OCI-LY7 (cell line): ENCODE results near the gene CNTNAP5. TPM values are rescaled to one million over a fixed set of nuclear protein-coding genes. Genes with fewer than 3 reads are reported as not detected.

Experiments used
- BruUV-seq: library from RNA; stranded (reverse); fragments of 400-500 nt; replicated peaks from 2 replicates; lab custom pipeline; 2021; lab: Mats Ljungman, UMichigan
- CTCF ChIA-PET: fragments of 300-600 bp; sonication (Branson Sonifier 250); formaldehyde crosslinking; loops from one replicate; lab custom pipeline; 2022; ENCODE audit warnings: antibody characterized with exemption; ENCODE audit not compliant: unreplicated experiment; lab: Charles Lee
- POLR2A ChIA-PET: fragments of 300-600 bp; sonication (Branson Sonifier 250); formaldehyde crosslinking; loops from one replicate; lab custom pipeline; 2022; ENCODE audit warnings: antibody characterized with exemption; lab: Charles Lee
- DNase-seq: peaks from one replicate; pipeline ENCODE4 v3.0.0-alpha.2; 2015; ENCODE audit warnings: low spot score
- H2AFZ ChIP-seq: fragments of 200-600 bp; sonication (generic), shearing (Covaris generic); 2 replicates; pipeline ENCODE4 v1.6.1; 2014; ENCODE audit warnings: mild to moderate bottlenecking, antibody characterized with exemption, low read length, moderate library complexity
- H3K27ac ChIP-seq: fragments of 200-600 bp; sonication (generic); 2 replicates; pipeline ENCODE4 v1.5.1; 2014; ENCODE audit warnings: mixed run types, low read depth, mild to moderate bottlenecking, moderate library complexity, low read length, inconsistent platforms; ENCODE audit not compliant: poor library complexity, severe bottlenecking
- H3K36me3 ChIP-seq: fragments of 200-600 bp; sonication (generic); 2 replicates; pipeline ENCODE4 v1.6.1; 2014; ENCODE audit warnings: mild to moderate bottlenecking, antibody characterized with exemption, low read length, moderate library complexity, mixed read lengths; ENCODE audit not compliant: insufficient read depth
- H3K4me1 ChIP-seq: fragments of 200-600 bp; sonication (generic); 2 replicates; pipeline ENCODE4 v1.5.1; 2014; ENCODE audit warnings: mild to moderate bottlenecking, low read length; ENCODE audit not compliant: insufficient read depth, poor library complexity, severe bottlenecking
- H3K4me2 ChIP-seq: fragments of 200-600 bp; sonication (generic); 2 replicates; pipeline ENCODE4 v1.6.1; 2014; ENCODE audit warnings: mild to moderate bottlenecking, low read length
- H3K4me3 ChIP-seq: fragments of 200-600 bp; sonication (generic); 2 replicates; pipeline ENCODE4 v1.5.1; 2014; ENCODE audit warnings: mild to moderate bottlenecking, low read depth, low read length; ENCODE audit not compliant: poor library complexity, severe bottlenecking
- H3K79me2 ChIP-seq: fragments of 200-600 bp; sonication (generic); 2 replicates; pipeline ENCODE4 v1.6.1; 2016; ENCODE audit warnings: low read depth, mild to moderate bottlenecking, low read length, moderate library complexity, mixed read lengths; ENCODE audit not compliant: insufficient read depth
- H3K9me2 ChIP-seq: fragments of 200-600 bp; sonication (generic); 2 replicates; pipeline ENCODE4 v1.6.1; 2016; ENCODE audit warnings: mild to moderate bottlenecking, low read length, mixed read lengths; ENCODE audit not compliant: insufficient read depth
- H3K9me3 ChIP-seq: fragments of 200-600 bp; sonication (generic); 2 replicates; pipeline ENCODE4 v1.6.1; 2014; ENCODE audit warnings: mild to moderate bottlenecking, mixed run types, low read length, mixed read lengths
- H4K20me1 ChIP-seq: fragments of 200-600 bp; sonication (generic); 2 replicates; pipeline ENCODE4 v1.6.1; 2014; ENCODE audit warnings: mild to moderate bottlenecking, antibody characterized with exemption, low read length, moderate library complexity, mixed read lengths; ENCODE audit not compliant: insufficient read depth
- CTCF ChIP-seq: fragments of 200-600 bp; sonication (generic); conservative IDR thresholded peaks from 2 replicates; pipeline ENCODE4 v1.5.1; 2014; ENCODE audit warnings: mild to moderate bottlenecking, antibody characterized with exemption, low read length, moderate library complexity, mixed read lengths
- EZH2phosphoT487 ChIP-seq: fragments of 200-600 bp; sonication (generic); IDR thresholded peaks from 2 replicates; pipeline ENCODE4 v1.6.1; 2018; ENCODE audit warnings: low read depth, borderline replicate concordance, mild to moderate bottlenecking, mixed run types, antibody characterized with exemption, low read length, moderate library complexity, mixed read lengths
- intact Hi-C: fragments of 100-400 bp; cut with micrococcal nuclease; formaldehyde crosslinking; loops from one replicate; pipeline ENCODE4 v1.10.0; 2022; ENCODE audit not compliant: unreplicated experiment
- total RNA-seq, 2 experiments: library from RNA; depleted of rRNA in 1 of 2; stranded (reverse); fragments of >200 nt in 1 of 2; shearing (Covaris generic) in 1 of 2; gene quantifications; 2 replicates each; pipeline ENCODE4 v1.2.3, GENCODE V29; 2014 to 2022

CNTNAP5 gene
- total RNA-seq, 2 experiments from 2014 or later: not detected

GRCh38 chr2:124165698-124166097, 140.6 kb downstream of the CNTNAP5 start:
- ChIA-PET POLR2A (no interaction called here), CTCF (no interaction called here)
- Histone ChIP-seq H3K4me3 (no peak overlapping the region), H3K79me2 (no peaks in the 10 kb centered on the region), H3K27ac (no peak overlapping the region), H3K9me2 (no peaks in the 10 kb centered on the region), H4K20me1 (no peaks in the 10 kb centered on the region), H3K36me3 (no peaks in the 10 kb centered on the region), H3K4me1 (no peaks in the 10 kb centered on the region), H2AFZ (no peak overlapping the region), H3K9me3 (no peaks in the 10 kb centered on the region), H3K4me2 (no peak overlapping the region)
- TF ChIP-seq CTCF (no peak), EZH2phosphoT487 (no peak)
- intact Hi-C loops: no loop called here
- no TSS peak for BruUV-seq
- no peak for DNase-seq

- TF ChIP-seq CTCF (no peak), EZH2phosphoT487 (no peak)
- BruUV-seq: no TSS peak
- no peak for DNase-seq
- intact Hi-C loops: no loop called here
- no peaks in the 10 kb centered on the region for H3K9me3 ChIP-seq
- H3K27ac ChIP-seq: no peak overlapping the region
- H3K4me3 ChIP-seq: no peak overlapping the region
- ChIA-PET POLR2A (no interaction called here), CTCF (no interaction called here)
- no peaks in the 10 kb centered on the region for H4K20me1 ChIP-seq
- H3K4me2 ChIP-seq: no peak overlapping the region
- H2AFZ ChIP-seq: no peak overlapping the region
- no peaks in the 10 kb centered on the region for H3K4me1 ChIP-seq
- no peaks in the 10 kb centered on the region for H3K79me2 ChIP-seq
- H3K9me2 ChIP-seq: no peaks in the 10 kb centered on the region
- no peaks in the 10 kb centered on the region for H3K36me3 ChIP-seq
Measured at GRCh38 chr2:124171472-124172063, 146.5 kb downstream of the CNTNAP5 start.

GRCh38 chr2:124178719-124179118, 153.6 kb downstream of the CNTNAP5 start:
- intact Hi-C loops: no loop called here
- Histone ChIP-seq H3K4me3 (no peak overlapping the region), H3K27ac (no peak overlapping the region), H3K9me3 (no peaks in the 10 kb centered on the region), H3K9me2 (no peaks in the 10 kb centered on the region), H3K4me2 (no peak overlapping the region), H3K4me1 (no peaks in the 10 kb centered on the region), H2AFZ (no peak overlapping the region), H4K20me1 (no peaks in the 10 kb centered on the region), H3K79me2 (no peaks in the 10 kb centered on the region), H3K36me3 (no peaks in the 10 kb centered on the region)
- TF ChIP-seq CTCF (no peak), EZH2phosphoT487 (no peak)
- ChIA-PET POLR2A (no interaction called here), CTCF (no interaction called here)
- DNase-seq: no peak
- BruUV-seq: no TSS peak
